HG03064 (cell line): ENCODE results near the gene PLCL2.

Experiments used
- ATAC-seq: cut with Tn5 transposase; IDR thresholded peaks from one replicate; pipeline ENCODE4 v1.9.1; 2021; ENCODE audit warnings: low read depth; ENCODE audit not compliant: unreplicated experiment

Gene PLCL2

GRCh38 chr3:16888785-16889607, 4.2 kb downstream of the PLCL2 start:
- peak; percentile 48 for ATAC-seq

GRCh38 chr3:16890597-16891333, 6.0 kb downstream of the PLCL2 start:
- ATAC-seq, result no peak

GRCh38 chr3:16893618-16894200, 9.0 kb downstream of the PLCL2 start:
- ATAC-seq, result no peak

- no peak for ATAC-seq
Observed at GRCh38 chr3:16896094-16896627, 11.4 kb downstream of the PLCL2 start.

- no peak for ATAC-seq
Observed at GRCh38 chr3:16896820-16897219, 12.1 kb downstream of the PLCL2 start.

- ATAC-seq, result peak; percentile 58
Observed at GRCh38 chr3:16897254-16897926, 12.6 kb downstream of the PLCL2 start.

- ATAC-seq, result no peak
Observed at GRCh38 chr3:16898595-16899395, 14.0 kb downstream of the PLCL2 start.

- no peak for ATAC-seq
Observed at GRCh38 chr3:16899919-16900318, 15.2 kb downstream of the PLCL2 start.

- ATAC-seq, result no peak
Observed at GRCh38 chr3:16900779-16901440, 16.2 kb downstream of the PLCL2 start.

GRCh38 chr3:16904423-16905417, 20.0 kb downstream of the PLCL2 start:
- ATAC-seq, result no peak

GRCh38 chr3:16905704-16906103, 20.9 kb downstream of the PLCL2 start:
- ATAC-seq, result no peak

GRCh38 chr3:16906682-16907081, 21.9 kb downstream of the PLCL2 start:
- no peak for ATAC-seq

- peak; percentile 44 for ATAC-seq
Observed at GRCh38 chr3:16907243-16907642, 22.5 kb downstream of the PLCL2 start.

- ATAC-seq, result no peak
Observed at GRCh38 chr3:16908016-16908807, 23.5 kb downstream of the PLCL2 start.

- ATAC-seq, result no peak
Observed at GRCh38 chr3:16908896-16909295, 24.1 kb downstream of the PLCL2 start.

GRCh38 chr3:16909802-16910201, 25.0 kb downstream of the PLCL2 start:
- ATAC-seq, result no peak

- ATAC-seq, result no peak
Observed at GRCh38 chr3:16910207-16910606, 25.5 kb downstream of the PLCL2 start.
